ENCODE data around the gene ACBD4. TPM values are rescaled to one million over a fixed set of nuclear protein-coding genes. Genes with fewer than 3 reads are reported as not detected.
A peak's percentile ranks its signal among the peaks of the same experiment; 100 is the strongest.

Gene ACBD4
- total and polyA plus RNA-seq, 2 experiments from 2014 or later: 8.2 to 13.7 TPM

DNA sequence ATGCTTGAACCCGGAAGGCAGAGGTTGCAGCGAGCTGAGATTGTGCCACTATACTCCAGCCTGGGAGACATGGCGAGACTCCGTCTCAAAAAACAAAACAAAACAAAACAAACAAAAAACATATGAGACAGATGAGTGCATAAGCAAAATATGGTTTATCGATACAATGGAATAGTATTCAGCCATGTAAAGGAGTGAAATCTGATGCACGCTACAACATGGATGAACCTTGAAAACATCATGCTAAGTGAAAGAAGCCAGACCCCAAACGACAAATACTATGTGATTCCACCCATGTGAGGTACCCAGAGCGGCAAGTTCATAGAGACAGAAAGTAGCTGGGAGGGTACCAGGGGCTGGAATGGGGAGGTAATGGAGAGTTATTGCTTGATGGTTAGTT is 10.0 kb upstream of the ACBD4 start:
- Histone ChIP-seq H3K9me3 (ENCODE audit: low read depth) (no peaks in the 10 kb centered on the region), H4K20me1 (ENCODE audit: insufficient read depth, poor library complexity, severe bottlenecking) (no peaks in the 10 kb centered on the region), H3K9me2 (replicated peaks; ENCODE audit: insufficient read depth) (no peaks in the 10 kb centered on the region), H3K4me3 (no peak overlapping the region), H3K36me3 (replicated peaks; ENCODE audit: insufficient read depth, low read depth) (no peaks in the 10 kb centered on the region), H2AFZ (no peak overlapping the region), H3K27ac (peak overlapping the region; percentile 95), H3K27me3 (no peaks in the 10 kb centered on the region), H3K79me2 (peaks cover 66% of the 10 kb centered on the region), H3K4me2 (no peak overlapping the region), H3K4me1 (ENCODE audit: insufficient read depth) (peaks cover 64% of the 10 kb centered on the region)
- no peak for DNase-seq (ENCODE audit: low spot score)
- TF ChIP-seq, protein P1, sequence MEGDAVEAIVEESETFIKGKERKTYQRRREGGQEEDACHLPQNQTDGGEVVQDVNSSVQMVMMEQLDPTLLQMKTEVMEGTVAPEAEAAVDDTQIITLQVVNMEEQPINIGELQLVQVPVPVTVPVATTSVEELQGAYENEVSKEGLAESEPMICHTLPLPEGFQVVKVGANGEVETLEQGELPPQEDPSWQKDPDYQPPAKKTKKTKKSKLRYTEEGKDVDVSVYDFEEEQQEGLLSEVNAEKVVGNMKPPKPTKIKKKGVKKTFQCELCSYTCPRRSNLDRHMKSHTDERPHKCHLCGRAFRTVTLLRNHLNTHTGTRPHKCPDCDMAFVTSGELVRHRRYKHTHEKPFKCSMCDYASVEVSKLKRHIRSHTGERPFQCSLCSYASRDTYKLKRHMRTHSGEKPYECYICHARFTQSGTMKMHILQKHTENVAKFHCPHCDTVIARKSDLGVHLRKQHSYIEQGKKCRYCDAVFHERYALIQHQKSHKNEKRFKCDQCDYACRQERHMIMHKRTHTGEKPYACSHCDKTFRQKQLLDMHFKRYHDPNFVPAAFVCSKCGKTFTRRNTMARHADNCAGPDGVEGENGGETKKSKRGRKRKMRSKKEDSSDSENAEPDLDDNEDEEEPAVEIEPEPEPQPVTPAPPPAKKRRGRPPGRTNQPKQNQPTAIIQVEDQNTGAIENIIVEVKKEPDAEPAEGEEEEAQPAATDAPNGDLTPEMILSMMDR (IDR thresholded peaks at IDR 0.05; ENCODE audit: poor library complexity): no peak
- no peak for TF ChIP-seq EZH2 (IDR thresholded peaks at IDR 0.05; ENCODE audit: borderline replicate concordance)
- no peak for TF ChIP-seq EZH2phosphoT487 (IDR thresholded peaks at IDR 0.05; ENCODE audit: low read depth, severe bottlenecking, unreplicated experiment)
- 99% methylated on average over 8 of the region's 8 CpGs for WGBS (ENCODE audit: low lambda C conversion rate, missing lambda C conversion rate)

DNA sequence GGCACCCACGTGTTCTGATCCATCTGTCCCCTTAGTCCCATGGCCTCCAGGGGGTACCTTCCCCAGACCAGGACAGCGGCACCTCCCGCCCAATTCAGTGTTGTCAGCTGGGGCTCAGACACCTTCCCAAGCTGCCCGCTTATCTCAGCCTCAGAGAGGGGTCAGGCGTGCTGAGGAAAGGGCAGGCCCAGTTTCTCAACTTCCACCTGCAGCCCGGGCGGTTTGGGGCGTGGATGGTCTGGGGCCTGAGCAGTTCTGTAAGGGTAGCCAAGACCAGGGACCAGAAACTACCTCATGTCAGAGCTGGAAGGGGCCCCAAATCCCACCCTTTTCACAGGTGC is 8.3 kb upstream of the ACBD4 start:
- peak overlapping the region; percentile 100 for H3K27ac ChIP-seq
- 81% methylated on average over 7 of the region's 8 CpGs for WGBS (ENCODE audit: low lambda C conversion rate, missing lambda C conversion rate)
- no peak overlapping the region for H3K4me3 ChIP-seq
- H3K4me2 ChIP-seq: peak overlapping the region; percentile 56
- H3K79me2 ChIP-seq: peaks cover 79% of the 10 kb centered on the region
- H3K9me3 ChIP-seq (ENCODE audit: low read depth): no peaks in the 10 kb centered on the region
- H3K4me1 ChIP-seq (ENCODE audit: insufficient read depth): peaks cover 76% of the 10 kb centered on the region
- no peaks in the 10 kb centered on the region for H3K9me2 ChIP-seq (replicated peaks; ENCODE audit: insufficient read depth)
- TF ChIP-seq EZH2 (IDR thresholded peaks at IDR 0.05; ENCODE audit: borderline replicate concordance) (no peak), EZH2phosphoT487 (IDR thresholded peaks at IDR 0.05; ENCODE audit: low read depth, severe bottlenecking, unreplicated experiment) (no peak)
- TF ChIP-seq, protein P1 (IDR thresholded peaks at IDR 0.05; ENCODE audit: poor library complexity): no peak
- H2AFZ ChIP-seq: no peak overlapping the region
- no peaks in the 10 kb centered on the region for H3K27me3 ChIP-seq
- peak; percentile 55 for DNase-seq (ENCODE audit: low spot score)
- no peaks in the 10 kb centered on the region for H3K36me3 ChIP-seq (replicated peaks; ENCODE audit: insufficient read depth, low read depth)
- no peaks in the 10 kb centered on the region for H4K20me1 ChIP-seq (ENCODE audit: insufficient read depth, poor library complexity, severe bottlenecking)

DNA sequence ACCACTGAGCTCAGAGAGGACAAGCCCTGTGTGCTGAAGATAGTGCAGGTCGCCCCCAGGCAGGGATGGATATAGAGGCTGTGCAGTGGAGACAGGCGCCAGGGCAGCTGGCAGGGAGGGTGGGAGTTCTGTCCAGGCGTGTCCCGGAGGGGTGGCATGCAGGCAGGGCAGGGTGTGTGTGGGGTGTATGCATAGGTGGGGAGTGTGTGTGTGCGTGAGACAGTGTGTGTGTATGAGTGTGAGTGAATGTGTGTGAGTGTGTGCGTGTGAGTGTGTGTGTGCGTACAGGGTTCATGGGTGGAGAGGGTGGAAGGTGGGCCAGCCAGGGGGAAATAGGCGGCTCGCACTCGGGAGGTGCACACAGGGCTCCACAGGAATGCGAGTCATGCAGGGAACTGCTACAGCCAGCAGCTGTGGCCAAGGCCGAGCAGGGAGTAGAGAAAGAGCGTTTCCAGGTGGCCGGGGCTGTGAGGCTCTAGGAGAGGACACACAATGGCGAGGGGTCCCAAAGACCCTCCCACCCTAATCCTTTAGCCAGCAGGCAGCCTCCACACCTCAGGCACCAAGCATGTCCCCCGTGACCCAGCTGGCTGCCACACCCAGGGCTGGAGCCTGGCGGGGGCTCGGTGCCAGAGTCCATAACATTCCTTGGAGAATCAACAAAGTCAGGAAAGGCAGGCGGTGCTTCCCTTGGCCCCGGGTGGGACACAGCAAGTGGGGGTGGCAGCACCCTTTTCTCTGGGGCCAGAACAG is 7.8 kb upstream of the ACBD4 start:
- peaks cover 72% of the 10 kb centered on the region for H3K4me1 ChIP-seq (ENCODE audit: insufficient read depth)
- no peak overlapping the region for H2AFZ ChIP-seq
- H3K4me2 ChIP-seq: peak overlapping the region; percentile 56
- no peak overlapping the region for H3K4me3 ChIP-seq
- no peak for TF ChIP-seq EZH2phosphoT487 (IDR thresholded peaks at IDR 0.05; ENCODE audit: low read depth, severe bottlenecking, unreplicated experiment)
- TF ChIP-seq EZH2 (IDR thresholded peaks at IDR 0.05; ENCODE audit: borderline replicate concordance): no peak
- TF ChIP-seq, protein P1 (IDR thresholded peaks at IDR 0.05; ENCODE audit: poor library complexity): no peak
- H3K27ac ChIP-seq: peak overlapping the region; percentile 100
- H3K79me2 ChIP-seq: peaks cover 76% of the 10 kb centered on the region
- WGBS (ENCODE audit: low lambda C conversion rate, missing lambda C conversion rate): 27% methylated on average over 16 of the region's 20 CpGs
- H4K20me1 ChIP-seq (ENCODE audit: insufficient read depth, poor library complexity, severe bottlenecking): no peaks in the 10 kb centered on the region
- no peaks in the 10 kb centered on the region for H3K27me3 ChIP-seq
- peak; percentile 83 for DNase-seq (ENCODE audit: low spot score)
- no peaks in the 10 kb centered on the region for H3K9me2 ChIP-seq (replicated peaks; ENCODE audit: insufficient read depth)
- H3K9me3 ChIP-seq (ENCODE audit: low read depth): no peaks in the 10 kb centered on the region
- H3K36me3 ChIP-seq (replicated peaks; ENCODE audit: insufficient read depth, low read depth): no peaks in the 10 kb centered on the region
